Frontal cortex (tissue), 4 donors: ENCODE measurements around the gene SNAPIN. TPM values are rescaled to one million over a fixed set of nuclear protein-coding genes. Genes with fewer than 3 reads are reported as not detected.

Source experiments
- DNase-seq, 2 donors: peaks; one replicate each; pipeline ENCODE4 v3.0.0; 2012; ENCODE audit warnings: low spot score in 2 of 2
- FAIRE-seq: peaks from 2 replicates; lab custom pipeline; 2012; peaks lifted over from hg19 to GRCh38; lab: Jason Lieb, UNC
- total RNA-seq: library from RNA; depleted of rRNA; stranded (reverse); fragments of >200 nt; gene quantifications from one replicate; pipeline ENCODE4 v1.2.3, GENCODE V29; 2014
- donor health status: control.
- donor health status: control.
- donor health status: control.

Gene SNAPIN
- total RNA-seq = 46.1 TPM

GRCh38 chr1:153658400-153659174 is at the start of gene SNAPIN:
Gene SNAPIN (plus strand): TSS chr1:153658703. CDS start chr1:153658744, 41 bp downstream.
- FAIRE-seq = no peak
- peak; percentile 79 to 88 for DNase-seq

- DNase-seq (peak; percentile 42 to 80), FAIRE-seq (no peak)
These were observed 49.5 kb upstream of the SNAPIN start for GRCh38 chr1:153608742-153609584.

GRCh38 chr1:153609585-153609907 is 49.0 kb upstream of the SNAPIN start:
- DNase-seq = no peak
- FAIRE-seq = no peak

- no peak for FAIRE-seq
- no peak for DNase-seq
These were observed 48.2 kb upstream of the SNAPIN start for GRCh38 chr1:153610334-153610733.

- FAIRE-seq (no peak), DNase-seq (no peak)
These were observed 47.6 kb upstream of the SNAPIN start for GRCh38 chr1:153610811-153611301.

GRCh38 chr1:153611356-153611755 is 47.1 kb upstream of the SNAPIN start:
- no peak for DNase-seq
- no peak for FAIRE-seq

GRCh38 chr1:153612111-153612754 is 46.3 kb upstream of the SNAPIN start:
- no peak for FAIRE-seq
- DNase-seq = no peak

GRCh38 chr1:153612755-153613331 is 45.7 kb upstream of the SNAPIN start, which contains the start of gene S100A16:
Gene S100A16 (minus strand): TSS chr1:153613137. CDS start chr1:153608151, 4,986 bp downstream.
- FAIRE-seq = no peak
- DNase-seq = no peak

- no peak for FAIRE-seq
- DNase-seq = no peak
These were observed 45.1 kb upstream of the SNAPIN start for GRCh38 chr1:153613406-153613805.

- FAIRE-seq (no peak), DNase-seq (no peak)
These were observed 44.2 kb upstream of the SNAPIN start for GRCh38 chr1:153614189-153614900.

- FAIRE-seq (no peak), DNase-seq (no peak)
These were observed 43.6 kb upstream of the SNAPIN start for GRCh38 chr1:153614906-153615305.

- FAIRE-seq (no peak), DNase-seq (no peak)
These were observed 43.1 kb upstream of the SNAPIN start for GRCh38 chr1:153615406-153615805.

GRCh38 chr1:153616144-153616916 is 42.2 kb upstream of the SNAPIN start, which contains the start of gene S100A14:
Gene S100A14 (minus strand): TSS chr1:153616325. CDS start chr1:153615858, 467 bp downstream.
- DNase-seq = no peak
- no peak for FAIRE-seq

GRCh38 chr1:153616917-153617311 is 41.6 kb upstream of the SNAPIN start:
- no peak for DNase-seq
- no peak for FAIRE-seq

- no peak for FAIRE-seq
- DNase-seq = no peak
These were observed 40.8 kb upstream of the SNAPIN start for GRCh38 chr1:153617663-153618062.

GRCh38 chr1:153619171-153619570 is 39.3 kb upstream of the SNAPIN start:
- FAIRE-seq (no peak), DNase-seq (no peak)

GRCh38 chr1:153623101-153623500 is 35.4 kb upstream of the SNAPIN start:
- DNase-seq (no peak), FAIRE-seq (no peak)

GRCh38 chr1:153624965-153625611 is 33.4 kb upstream of the SNAPIN start:
- DNase-seq (no peak), FAIRE-seq (no peak)
